LoVo (cell line): ENCODE data around the gene DBI.
"Not testable (repeated sequence)": the region's sequence is repeated elsewhere in the genome, so short reads cannot be mapped to it uniquely, and the experiment has no call there.

Source experiments
- DNase-seq: peaks from one replicate; pipeline ENCODE4 v3.0.0-alpha.2; 2016; ENCODE audit warnings: low spot score

Gene DBI

DNA sequence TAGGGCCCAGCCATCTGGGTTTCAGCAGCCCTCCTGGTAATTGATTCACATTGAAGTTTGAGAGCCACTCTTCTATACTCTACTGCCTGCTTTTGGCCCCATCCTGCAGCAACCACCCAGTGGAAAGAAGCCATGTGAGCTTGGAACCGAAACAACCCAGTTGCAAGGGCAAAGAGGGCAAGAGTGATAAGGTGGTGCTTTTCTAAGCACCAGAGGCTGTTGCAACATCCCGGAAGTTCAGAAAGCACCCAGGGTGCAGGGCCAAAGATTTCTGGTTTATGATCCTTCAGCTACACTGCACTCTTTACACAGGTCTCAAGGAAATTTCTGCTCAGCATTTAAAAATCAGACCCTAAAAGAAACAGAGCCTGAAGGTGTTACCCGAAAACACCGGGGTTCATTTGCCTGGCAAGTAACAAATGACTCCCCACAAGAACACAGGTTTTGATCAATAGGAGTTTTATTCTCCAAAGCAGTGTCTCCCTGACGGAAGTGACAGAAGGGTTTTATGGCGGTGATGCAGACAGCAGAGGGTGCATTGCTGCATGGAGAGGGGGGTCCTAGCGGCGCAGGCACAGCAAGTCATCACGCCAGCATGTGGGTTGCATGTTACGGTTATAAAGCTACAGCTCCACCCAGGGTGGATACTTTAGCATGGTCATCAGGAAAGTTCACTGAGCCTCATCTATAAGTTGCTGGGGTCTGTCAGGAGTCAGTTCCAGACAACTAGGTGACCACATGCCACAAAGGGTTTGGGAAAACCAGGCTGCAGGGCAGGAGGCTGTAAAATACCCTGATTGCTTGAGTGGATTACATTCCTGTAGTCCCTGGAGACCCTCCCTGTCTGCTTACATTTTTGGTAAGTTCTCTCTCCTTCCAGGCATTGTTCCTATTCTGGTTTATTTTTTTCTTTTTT, 36.1 kb downstream of the DBI start:
- DNase-seq, result peak; percentile 31

DNA sequence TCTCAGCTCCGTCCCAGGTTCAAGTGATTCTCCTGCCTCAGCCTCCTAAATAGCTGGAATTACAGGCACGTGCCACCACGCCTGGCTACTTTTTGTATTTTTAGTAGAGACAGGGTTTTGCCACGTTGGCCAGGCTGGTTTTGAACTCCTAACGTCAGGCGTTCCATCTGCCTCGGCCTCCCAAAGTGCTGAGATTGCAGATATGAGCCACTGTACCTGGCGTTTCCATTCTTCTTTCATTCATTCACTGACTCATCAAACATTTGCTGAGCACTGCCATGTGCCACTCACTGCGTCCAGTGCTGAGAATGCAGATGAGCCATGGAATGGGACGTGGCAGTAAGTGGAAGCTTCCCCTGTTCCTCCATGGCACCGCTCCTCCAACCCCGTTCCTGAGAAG, 36.8 kb downstream of the DBI start:
- DNase-seq, result not testable (repeated sequence)

GRCh38 chr2:119405151-119405550, 38.4 kb downstream of the DBI start:
- no peak for DNase-seq

DNA sequence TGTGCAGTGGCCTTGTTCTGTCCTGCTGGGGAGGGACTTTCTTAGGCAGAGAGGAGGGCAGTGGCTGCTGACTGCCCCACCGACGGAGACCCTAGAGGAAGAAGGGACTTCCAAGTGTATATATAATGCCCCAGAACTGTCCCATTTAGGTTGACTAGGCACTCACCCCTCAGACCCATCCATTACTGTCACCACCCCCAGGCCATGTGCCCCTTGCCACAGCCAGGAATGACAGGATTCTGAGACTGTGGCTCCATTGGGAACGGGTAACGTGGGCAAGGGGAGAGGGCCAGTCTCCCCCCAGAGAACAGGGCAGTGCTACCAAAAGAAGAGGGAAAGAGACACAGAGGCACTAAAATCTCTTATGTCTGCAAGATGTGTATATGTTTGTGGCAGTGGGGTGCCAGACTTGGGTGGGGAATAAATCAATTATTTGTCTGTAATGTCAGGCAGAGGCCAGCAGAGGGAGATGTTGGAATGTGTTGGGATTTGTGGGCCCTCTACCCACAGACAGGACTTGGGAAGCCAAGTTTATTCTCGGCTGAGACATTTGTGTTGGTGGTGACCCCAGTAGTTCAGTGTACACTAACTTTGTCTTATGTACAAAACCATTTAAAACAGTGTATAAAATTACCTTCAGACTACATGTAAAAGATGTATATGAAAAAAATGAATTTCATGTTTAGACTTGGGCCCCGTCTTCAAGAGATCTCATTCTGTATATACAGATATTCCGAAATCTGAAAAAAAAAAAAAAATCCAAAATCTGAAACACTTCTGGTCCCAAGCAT, 40.8 kb downstream of the DBI start:
- peak; percentile 66 for DNase-seq

DNA sequence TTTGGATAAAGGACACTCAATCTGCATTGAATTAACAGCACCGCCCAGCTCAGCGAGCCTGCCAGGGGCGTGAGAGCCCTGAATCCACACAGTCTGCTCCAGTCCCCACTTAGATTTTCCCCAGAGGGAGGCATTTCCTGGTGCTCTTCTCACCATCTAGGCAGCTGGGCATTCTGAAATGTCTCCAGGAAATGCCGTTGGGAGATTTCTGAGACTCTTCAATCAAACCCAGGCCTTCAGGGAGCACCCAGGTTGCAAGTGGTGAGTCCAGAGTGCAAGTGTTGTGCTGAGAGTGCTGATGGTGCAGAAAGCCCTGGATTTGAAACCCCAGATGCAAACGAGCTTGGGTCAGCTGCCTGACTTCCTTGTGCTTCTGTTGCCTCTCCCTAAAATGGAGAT, 41.4 kb downstream of the DBI start:
- DNase-seq, result no peak

GRCh38 chr2:119409506-119409905, 42.7 kb downstream of the DBI start:
- DNase-seq, result no peak

- no peak for DNase-seq
These were observed 48.1 kb downstream of the DBI start for GRCh38 chr2:119414894-119415293.

GRCh38 chr2:119415630-119416029, 48.9 kb downstream of the DBI start:
- no peak for DNase-seq

- no peak for DNase-seq
These were observed 49.6 kb downstream of the DBI start for GRCh38 chr2:119416299-119416923.

DNA sequence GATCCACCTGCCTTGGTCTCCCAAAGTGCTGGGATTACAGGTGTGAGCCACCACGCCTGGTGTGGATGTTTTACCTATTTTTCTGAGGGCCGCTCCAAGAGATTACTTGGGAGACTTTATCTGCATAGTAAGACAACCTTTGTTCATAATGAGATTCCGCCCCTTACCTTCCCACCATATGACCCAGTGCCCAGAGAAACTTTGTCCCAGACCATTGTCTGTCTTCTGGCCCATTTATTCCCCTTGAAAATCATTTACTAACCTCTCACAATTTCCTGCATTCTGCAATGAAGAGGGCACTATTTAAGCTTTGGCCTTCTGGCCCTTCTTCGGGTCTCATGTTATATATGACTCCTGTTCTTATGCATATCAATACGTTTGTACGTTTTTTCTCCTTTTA, 51.1 kb downstream of the DBI start:
- DNase-seq, result no peak

DNA sequence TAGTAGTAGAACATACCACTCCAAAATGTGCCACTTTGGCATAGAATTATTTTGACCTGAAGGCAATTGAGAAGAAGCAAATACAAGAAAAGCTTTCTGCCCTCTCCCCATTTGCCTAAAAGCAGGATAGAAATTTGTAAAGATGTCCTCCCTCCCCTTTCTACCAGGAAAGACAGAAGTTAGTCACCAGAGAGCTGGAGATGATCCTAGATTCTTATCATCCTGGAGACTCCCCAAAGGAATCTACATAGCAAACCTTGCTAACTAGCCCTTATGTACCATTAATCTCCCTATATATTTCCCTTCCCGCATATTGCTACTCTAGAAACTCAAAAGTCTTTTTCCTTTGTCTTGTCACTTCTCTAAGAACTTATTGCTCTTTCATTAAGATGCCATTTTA, 52.3 kb downstream of the DBI start:
- no peak for DNase-seq

DNA sequence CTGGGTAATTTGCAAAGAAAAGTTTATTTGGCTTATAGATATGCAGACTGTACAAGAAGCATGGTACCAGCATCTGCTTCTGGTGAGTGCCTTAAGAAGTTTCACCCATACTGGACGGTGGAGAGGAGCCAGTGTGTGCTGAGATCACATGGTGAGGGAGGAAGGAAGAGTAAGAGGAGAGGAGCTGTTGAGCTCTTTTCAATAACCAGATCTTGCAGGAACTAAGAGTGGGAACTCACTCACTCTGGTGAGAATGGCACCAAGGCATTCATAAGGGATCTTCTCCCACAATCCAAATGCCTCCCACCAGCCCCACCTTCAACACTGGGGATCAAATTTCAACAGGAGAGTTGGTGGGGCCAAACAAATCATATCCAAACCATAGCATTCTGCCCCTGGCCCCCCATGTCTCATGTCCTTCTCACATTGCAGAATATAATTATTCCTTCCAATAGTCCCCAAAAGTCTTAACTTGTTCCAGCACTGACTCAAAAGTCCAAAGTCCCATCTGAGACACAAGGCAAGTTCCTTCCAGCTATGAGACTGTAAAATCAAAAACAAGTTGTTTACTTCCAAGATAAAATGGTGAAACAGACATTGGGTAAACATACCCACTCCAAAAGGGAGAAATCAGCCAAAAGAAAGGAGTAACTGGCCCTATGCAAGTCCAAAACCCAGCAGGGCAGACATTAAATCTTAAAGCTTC, 53.2 kb downstream of the DBI start:
- peak; percentile 47 for DNase-seq

DNA sequence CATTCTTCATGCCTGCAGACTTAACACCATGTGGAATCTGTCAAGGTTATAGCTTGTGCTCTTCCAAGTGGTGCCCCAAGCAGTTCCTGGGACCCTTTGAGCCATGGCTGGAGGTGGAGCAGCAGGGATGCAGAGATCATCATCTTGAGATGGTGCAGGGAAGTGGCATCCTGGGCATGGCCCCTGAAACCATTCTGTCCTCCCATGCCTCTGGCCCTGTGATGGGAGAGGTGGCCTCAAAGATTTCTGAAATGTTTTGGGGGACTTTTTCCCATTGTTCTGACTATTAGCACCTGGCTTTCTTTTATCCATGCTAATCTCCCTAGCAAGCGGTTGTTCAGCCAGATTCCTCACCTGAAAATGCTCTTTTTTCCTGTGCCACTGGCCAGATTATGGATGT, 54.5 kb downstream of the DBI start:
- DNase-seq, result no peak

DNA sequence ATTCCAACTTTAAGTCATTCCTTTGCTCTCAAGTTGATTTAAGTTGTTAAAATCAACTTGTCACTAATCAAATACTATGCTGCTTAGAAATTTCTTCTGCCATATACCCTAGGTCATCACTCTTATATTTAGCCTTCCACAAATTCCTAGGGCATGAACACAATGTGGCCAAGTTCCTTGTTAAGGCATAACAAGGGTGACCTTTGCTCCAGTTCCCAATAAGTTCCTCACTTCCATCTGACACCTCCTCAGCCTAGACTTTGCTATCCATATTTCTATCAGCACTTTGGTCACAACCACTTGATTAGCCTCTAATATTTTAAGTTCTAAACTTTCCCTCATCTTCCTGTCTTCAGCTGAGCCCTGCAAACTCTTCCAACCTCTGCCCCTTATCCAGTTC, 55.0 kb downstream of the DBI start:
- peak; percentile 44 for DNase-seq
